Stimulated activated effector memory CD8-positive, alpha-beta T cell treated with anti-CD3 and anti-CD28 coated beads, Interleukin-12 subunit alpha, Interleukin-12 subunit beta, amount 100 ng/mL, for 72 hours (primary cell): ENCODE data around the gene TYK2.
"Not testable (repeated sequence)": the region's sequence is repeated elsewhere in the genome, so short reads cannot be mapped to it uniquely, and the experiment has no call there.

ENCODE experiments used
- ATAC-seq: fragments of 150-1000 bp; cut with Tn5 transposase; 2 replicates; pipeline ENCODE4 v1.10.0; 2021
- DNase-seq, 2 donors: peaks; one replicate each; pipeline ENCODE4 v3.0.0; 2021 to 2022; ENCODE audit warnings: low spot score in 2 of 2
- H3K27ac Mint-ChIP-seq: one replicate; pipeline ENCODE4 v1.8.0; 2022; ENCODE audit warnings: mild to moderate bottlenecking, mixed read lengths
- H3K36me3 Mint-ChIP-seq: one replicate; pipeline ENCODE4 v1.8.0; 2022; ENCODE audit warnings: mild to moderate bottlenecking, mixed read lengths
- H3K4me1 Mint-ChIP-seq: one replicate; pipeline ENCODE4 v1.8.0; 2022; ENCODE audit warnings: mixed read lengths
- H3K4me3 Mint-ChIP-seq: one replicate; pipeline ENCODE4 v1.8.0; 2022; ENCODE audit warnings: mild to moderate bottlenecking, mixed read lengths
- H3K9me3 Mint-ChIP-seq: one replicate; pipeline ENCODE4 v1.8.0; 2022; ENCODE audit warnings: mixed read lengths

TYK2 gene

DNA sequence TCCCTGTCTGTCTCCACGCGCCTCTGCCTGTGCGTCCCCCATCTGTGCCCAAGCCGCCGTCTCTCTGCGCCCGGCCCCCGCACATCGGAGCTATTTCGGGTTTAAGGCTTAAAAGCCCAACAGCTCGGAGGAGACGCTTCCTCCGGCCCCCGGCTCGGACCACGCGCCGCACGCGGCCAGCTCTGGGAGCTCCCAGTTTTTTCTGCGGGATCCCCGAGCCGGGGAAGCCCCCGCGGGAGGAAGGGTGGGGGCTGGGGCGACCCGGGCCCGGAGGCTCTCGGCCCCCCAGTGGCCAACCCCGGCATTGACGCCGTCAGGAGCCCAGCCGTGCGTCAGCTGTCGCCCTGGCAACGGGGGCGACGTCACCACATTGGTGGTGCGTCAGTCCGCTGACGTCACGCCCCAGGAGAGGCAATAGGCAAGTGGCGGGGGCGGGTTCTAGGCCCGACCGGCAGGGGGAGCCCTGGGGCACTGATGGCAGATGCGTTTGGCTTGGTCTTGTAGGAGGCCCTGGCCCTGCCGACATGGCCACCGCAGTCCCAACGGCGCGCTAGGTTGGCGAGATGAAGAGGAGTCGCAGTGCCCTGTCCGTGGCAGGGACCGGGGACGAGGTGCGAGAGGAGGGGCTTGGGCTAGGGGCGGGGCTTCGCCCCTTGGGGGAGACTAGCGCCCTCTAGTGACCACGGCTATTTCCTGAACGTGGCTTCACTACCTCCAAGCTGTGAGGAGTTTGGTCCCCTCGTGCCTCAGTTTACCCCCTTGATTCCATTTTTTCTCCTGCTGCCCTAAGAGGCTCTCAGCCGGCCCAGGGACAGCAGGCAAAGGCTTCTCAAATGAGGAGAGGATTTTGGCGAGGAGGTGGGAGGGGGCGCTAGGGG, 36.2 kb upstream of the TYK2 start:
- peaks cover 40% of the 10 kb centered on the region for H3K36me3 Mint-ChIP-seq
- DNase-seq (peak; percentile 98 to 99), ATAC-seq (peak; percentile 69)
- peaks cover 54% of the 10 kb centered on the region for H3K4me1 Mint-ChIP-seq
- H3K4me3 Mint-ChIP-seq: peak overlapping the region; percentile 65
- no peaks in the 10 kb centered on the region for H3K9me3 Mint-ChIP-seq
- peak overlapping the region; percentile 92 for H3K27ac Mint-ChIP-seq

DNA sequence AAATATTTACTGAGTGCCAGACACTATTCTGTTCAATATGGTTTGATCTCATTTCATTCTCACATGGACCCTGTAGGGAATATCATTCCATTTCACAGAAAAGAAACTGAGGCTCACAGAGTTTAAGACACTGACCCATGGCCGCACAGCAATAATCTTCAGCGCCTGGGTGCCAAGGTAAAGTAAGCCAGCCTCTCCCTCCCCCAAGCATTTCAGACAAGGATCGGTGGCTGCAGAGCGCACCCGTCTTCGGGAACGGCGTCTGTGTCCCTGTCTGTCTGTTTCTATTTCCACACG, 35.7 kb upstream of the TYK2 start:
- Mint-ChIP-seq H3K4me1 (peaks cover 55% of the 10 kb centered on the region), H3K36me3 (peaks cover 37% of the 10 kb centered on the region), H3K27ac (peak overlapping the region; percentile 92), H3K9me3 (no peaks in the 10 kb centered on the region), H3K4me3 (peak overlapping the region; percentile 65)
- DNase-seq: no peak
- ATAC-seq: no peak

DNA sequence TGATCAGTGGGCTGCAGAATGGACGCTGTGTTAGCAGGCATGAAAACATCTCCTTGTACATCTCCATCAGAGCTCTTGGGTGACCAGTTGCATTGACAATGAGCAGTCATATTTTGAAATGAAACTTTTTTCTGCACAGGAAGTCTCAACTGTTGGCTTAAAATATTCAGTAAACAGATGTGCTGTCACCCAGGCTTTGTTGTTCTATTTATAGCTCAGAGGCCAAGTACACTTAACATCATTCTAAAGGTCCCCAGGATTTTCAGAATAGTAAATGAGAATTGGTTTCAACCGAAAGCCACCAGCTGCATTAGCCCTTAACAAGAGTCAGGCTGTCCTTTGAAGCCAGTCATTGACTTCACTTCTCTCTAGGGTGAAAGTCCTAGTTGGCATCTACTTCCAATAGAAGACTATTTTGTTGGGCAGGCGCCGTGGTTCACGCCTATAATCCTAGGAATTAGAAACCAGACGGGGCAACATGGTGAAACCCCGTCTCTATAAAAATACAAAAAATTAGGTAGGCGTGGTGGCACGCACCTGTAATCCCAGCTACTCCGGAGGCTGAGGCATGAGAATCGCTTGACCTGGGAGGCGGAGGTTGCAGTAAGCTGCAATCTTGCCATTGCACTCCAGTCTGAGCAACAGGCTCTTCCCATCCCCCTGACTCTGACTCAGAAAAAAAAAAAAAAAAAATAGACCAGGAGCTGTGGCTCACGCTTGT, 32.0 kb upstream of the TYK2 start:
- H3K4me1 Mint-ChIP-seq: peaks cover 69% of the 10 kb centered on the region
- H3K9me3 Mint-ChIP-seq: no peaks in the 10 kb centered on the region
- peak overlapping the region; percentile 91 for H3K27ac Mint-ChIP-seq
- H3K4me3 Mint-ChIP-seq: peak overlapping the region; percentile 96
- ATAC-seq (peak; percentile 74), DNase-seq (peak in 1 of 2 donors; percentile 62)
- H3K36me3 Mint-ChIP-seq: peaks cover 29% of the 10 kb centered on the region

DNA sequence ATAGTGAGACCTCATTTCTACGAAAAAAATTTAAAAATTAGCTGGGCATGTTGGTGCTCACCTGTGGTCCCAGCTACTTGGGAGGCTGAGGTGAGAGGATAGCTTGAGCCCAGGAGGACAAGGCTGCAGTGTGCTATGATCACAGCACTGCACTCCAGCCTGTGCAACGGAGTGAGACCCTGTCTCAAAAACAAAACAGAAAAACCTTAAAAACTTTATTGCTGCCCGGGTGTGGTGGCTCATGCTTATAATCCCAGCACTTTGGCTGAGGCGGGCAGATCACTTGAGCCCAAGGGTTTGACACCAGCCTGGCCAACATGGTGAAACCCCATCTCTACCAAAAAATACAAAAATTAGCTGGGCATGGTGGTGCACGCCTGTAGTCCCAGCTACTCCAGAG, 30.9 kb upstream of the TYK2 start:
- peak overlapping the region; percentile 96 for H3K4me3 Mint-ChIP-seq
- peak overlapping the region; percentile 91 for H3K27ac Mint-ChIP-seq
- ATAC-seq, DNase-seq, H3K9me3 Mint-ChIP-seq: not testable (repeated sequence)
- H3K4me1 Mint-ChIP-seq: peaks cover 69% of the 10 kb centered on the region
- peaks cover 27% of the 10 kb centered on the region for H3K36me3 Mint-ChIP-seq

DNA sequence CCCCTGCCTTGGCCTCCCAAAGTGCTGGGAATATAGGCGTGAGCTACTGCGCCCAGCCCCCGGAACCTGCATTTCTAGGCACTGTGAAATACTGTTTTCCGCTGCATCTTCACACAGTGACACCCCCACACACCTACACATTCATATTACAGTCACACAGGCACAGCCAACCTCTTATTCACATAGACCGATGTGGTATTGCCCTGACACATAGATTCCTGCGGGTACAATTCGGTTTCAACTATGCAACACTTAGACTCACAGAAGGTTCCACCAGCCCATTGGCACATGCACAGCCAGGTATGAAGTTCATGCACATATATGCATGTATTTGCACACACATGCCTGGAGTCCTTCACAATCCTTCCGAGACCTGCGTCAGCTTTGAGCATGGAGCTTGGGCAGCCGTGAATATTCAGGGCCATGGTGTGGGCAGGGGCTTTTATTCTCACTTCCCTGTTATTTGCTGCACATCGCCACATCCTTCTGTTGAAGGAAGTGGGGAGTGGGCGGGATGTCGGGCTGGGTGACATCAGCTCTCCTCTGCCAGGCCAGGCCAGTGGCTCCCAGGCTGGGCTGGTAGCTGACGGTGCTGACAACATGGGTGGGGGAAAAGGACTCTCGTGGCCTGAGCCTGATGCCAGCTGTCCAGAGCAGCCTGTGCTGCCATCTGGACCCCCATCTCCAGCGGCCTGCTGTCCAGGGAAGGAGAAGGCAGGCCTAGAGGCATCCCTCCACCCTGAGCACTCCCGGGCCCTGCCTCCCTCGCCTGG, 28.3 kb upstream of the TYK2 start:
- H3K27ac Mint-ChIP-seq: peak overlapping the region; percentile 94
- peak overlapping the region; percentile 96 for H3K4me3 Mint-ChIP-seq
- H3K9me3 Mint-ChIP-seq: no peaks in the 10 kb centered on the region
- peaks cover 47% of the 10 kb centered on the region for H3K36me3 Mint-ChIP-seq
- peaks cover 73% of the 10 kb centered on the region for H3K4me1 Mint-ChIP-seq
- ATAC-seq (peak; percentile 79), DNase-seq (peak; percentile 52 to 85)

DNA sequence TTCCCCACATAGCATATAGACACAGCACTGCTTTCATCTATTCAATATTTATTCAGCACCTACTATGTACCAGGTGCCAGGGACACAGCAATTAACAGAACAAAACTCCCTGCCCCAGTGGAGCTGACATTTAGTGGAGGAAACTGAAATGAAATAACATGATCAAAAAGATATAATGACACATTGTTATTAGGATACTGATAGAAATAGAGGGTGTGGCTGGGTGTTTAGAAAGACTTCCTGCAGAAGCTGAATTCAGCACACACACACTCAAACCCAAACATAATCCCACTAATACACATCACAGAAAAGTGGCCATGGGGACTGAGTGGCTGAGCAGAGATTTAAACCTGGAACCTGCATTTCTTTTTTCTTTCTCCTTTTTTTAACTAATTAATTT, 26.7 kb upstream of the TYK2 start:
- H3K36me3 Mint-ChIP-seq: peaks cover 56% of the 10 kb centered on the region
- peak overlapping the region; percentile 54 for H3K27ac Mint-ChIP-seq
- DNase-seq (no peak), ATAC-seq (no peak)
- peak overlapping the region; percentile 96 for H3K4me3 Mint-ChIP-seq
- H3K9me3 Mint-ChIP-seq: no peaks in the 10 kb centered on the region
- peaks cover 80% of the 10 kb centered on the region for H3K4me1 Mint-ChIP-seq

DNA sequence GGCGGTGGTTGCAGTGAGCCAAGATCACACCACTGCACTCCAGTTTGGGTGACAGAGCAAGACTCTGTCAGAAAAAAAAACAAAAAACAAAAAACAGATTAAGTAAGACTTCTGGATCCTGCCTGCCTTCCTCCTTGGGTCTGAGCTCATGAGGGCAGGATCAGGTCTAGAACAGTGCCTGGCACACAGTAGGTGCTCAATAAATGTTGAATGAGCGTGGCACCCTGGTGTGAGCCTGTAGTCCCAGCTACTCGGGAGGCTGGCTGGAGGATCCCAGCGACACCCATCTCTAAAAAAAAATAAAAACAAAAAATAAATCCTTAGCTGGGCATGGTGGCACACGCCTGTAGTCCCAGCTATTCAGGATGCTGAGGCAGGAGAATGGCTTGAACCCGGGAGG, 25.8 kb upstream of the TYK2 start:
- DNase-seq (no peak), ATAC-seq (no peak)
- peaks cover 59% of the 10 kb centered on the region for H3K36me3 Mint-ChIP-seq
- no peaks in the 10 kb centered on the region for H3K9me3 Mint-ChIP-seq
- H3K4me1 Mint-ChIP-seq: peaks cover 80% of the 10 kb centered on the region
- H3K27ac Mint-ChIP-seq: peak overlapping the region; percentile 94
- peak overlapping the region; percentile 96 for H3K4me3 Mint-ChIP-seq

DNA sequence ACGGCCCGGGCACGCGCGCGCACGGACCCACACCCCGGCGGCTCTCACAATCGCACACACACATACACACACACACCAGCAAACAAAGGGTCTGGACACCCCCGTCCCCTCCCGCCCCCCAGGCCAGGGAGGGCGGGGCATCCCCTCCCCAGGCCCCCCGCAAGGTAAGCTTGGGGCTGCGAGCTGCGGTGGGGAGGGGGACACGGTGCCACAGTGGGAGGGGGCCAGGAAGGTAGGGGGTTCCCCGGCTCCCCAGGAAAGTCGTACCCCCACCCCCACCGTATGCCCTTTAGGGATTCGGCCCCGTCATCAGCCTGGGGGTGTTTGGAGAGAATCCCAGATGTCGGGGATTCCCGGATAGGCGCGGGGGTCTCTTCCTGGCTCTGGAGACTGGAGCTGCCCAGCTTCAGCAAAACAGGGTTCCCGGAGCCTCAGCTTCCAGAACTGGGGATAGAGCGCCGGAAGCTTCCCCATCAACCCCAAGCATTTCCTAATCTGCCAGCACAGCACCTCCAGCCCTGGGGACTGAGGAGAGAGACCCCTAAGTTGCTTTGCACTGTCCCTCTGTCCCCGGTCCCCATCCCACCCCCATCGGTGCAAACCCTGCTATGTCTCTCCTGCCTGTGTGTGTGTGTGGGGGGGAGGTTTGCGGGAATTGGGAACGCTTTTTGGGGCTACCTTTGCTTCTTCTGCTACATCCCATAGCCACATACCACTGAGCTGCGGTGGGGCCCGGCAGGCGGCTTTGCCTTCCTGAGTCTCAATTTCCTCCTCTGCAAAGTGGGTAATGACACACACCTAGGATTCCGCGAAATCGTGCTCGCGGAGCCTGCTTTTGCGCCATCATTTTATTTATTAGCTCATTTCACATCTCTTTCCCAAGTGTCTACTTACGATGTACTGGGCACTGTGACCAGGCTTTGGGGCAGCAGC, 24.8 kb upstream of the TYK2 start:
- H3K4me1 Mint-ChIP-seq: peaks cover 77% of the 10 kb centered on the region
- no peaks in the 10 kb centered on the region for H3K9me3 Mint-ChIP-seq
- DNase-seq (peak in 1 of 2 donors; percentile 70), ATAC-seq (no peak)
- peaks cover 70% of the 10 kb centered on the region for H3K36me3 Mint-ChIP-seq
- H3K27ac Mint-ChIP-seq: peak overlapping the region; percentile 94
- H3K4me3 Mint-ChIP-seq: peak overlapping the region; percentile 96

DNA sequence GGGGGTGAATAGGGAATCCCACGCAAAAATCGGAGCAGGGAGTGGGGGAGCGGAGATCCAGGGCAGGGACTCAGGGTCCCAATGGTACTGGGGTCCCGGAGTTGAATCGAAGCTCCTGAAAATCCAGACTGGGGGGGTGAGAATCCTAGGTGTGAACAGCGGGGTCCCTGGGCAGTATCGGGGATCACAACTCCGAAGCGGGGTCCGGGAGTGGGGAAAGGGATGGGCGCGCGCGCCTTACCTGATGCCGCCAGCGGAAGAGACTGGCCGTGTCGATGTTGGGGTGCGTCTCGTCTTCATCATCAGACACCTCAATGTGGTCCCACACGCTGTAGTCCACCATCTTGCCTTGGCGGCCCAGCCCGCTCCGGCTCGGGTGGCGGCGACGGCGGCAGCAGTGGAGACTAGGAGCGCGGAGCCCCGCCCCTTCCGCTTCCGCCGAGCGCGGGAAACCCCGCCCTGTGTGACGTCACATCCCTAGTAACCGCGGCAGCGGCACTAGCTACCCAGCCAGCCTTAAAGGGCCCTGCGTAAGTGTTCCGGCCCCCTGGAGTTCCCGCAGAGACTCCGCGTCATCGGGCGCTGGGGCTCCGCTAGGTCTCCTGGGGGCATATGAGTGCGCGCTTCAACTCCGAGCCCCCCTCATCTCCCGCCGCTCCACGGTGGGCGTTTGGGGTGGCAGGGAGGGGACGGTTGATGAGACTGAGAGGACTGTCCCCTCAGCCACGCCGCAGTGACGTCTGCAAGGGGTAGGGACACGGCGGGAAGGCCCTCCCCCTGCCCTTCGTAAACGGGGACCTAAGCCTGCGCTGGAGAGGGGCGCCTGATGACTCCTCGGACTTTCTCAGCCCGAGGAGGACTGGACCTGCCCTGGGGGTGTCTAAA, 23.0 kb upstream of the TYK2 start, which contains the start of gene CDC37:
TSS of gene CDC37 (minus strand) at position 406 of the 885 bp plus-strand sequence. CDS start at position 343, 63 bp downstream.
- Mint-ChIP-seq H3K27ac (peak within 1 kb of the TSS; percentile 94), H3K9me3 (no peaks in the 10 kb centered on the region), H3K4me1 (peaks cover 66% of the 10 kb centered on the region), H3K4me3 (peak within 1 kb of the TSS; percentile 96), H3K36me3 (peaks cover 78% of the 10 kb centered on the region)
- ATAC-seq: peak; percentile 83
- peak; percentile 96 to 99 for DNase-seq

DNA sequence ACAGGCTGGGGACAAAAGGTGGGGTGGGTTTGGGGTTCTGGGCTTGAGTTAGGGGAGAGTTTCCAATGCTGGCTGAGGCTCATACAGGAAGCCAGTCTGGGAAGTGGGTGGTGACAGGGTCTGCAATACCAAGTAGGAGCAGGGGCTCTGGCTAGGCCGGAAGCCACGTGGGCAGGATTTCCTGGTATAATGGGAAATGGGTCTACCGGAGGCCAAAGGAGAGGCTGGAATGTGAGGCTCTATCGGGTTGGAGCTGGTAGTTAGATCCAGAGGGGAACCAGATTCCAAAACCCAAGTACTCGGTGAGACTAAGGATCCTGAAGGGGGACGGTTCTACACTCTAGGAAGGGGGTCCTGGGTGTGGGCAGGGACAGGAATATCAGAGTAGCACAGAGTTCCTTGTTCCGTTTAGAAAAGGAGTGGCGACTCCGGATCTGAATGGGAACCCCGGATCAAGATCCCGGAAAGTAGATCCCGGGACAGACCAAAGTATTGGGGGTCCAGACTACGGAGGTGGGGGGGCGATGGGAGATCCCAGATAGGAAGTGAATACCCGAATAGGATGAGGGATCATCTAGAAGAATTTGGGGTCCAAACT, 22.2 kb upstream of the TYK2 start:
- peak overlapping the region; percentile 94 for H3K27ac Mint-ChIP-seq
- peak overlapping the region; percentile 96 for H3K4me3 Mint-ChIP-seq
- no peaks in the 10 kb centered on the region for H3K9me3 Mint-ChIP-seq
- DNase-seq (no peak), ATAC-seq (no peak)
- H3K36me3 Mint-ChIP-seq: peaks cover 86% of the 10 kb centered on the region
- peaks cover 66% of the 10 kb centered on the region for H3K4me1 Mint-ChIP-seq

DNA sequence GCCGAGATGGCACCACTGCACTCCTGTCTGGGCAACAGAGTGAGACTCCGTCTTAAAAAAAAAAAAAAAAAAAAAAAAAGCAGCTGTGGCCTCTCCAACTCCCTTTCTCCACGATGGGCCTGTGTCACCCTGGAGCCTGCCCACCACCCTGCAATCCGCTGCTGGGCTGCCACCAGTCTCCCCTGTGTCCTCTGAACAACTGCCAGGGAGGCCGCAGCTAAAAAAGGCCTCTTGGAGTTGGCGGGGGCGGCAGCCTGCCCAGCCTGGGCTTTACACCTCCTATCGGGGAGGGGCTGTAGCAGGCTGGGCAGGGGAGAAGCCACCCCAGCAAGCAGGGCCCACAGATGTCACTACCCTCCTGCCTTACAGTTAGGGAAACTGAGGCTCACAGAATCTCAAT, 19.5 kb upstream of the TYK2 start:
- Mint-ChIP-seq H3K9me3 (no peaks in the 10 kb centered on the region), H3K4me3 (peak overlapping the region; percentile 96), H3K27ac (peak overlapping the region; percentile 94), H3K4me1 (peaks cover 58% of the 10 kb centered on the region), H3K36me3 (peaks cover 96% of the 10 kb centered on the region)
- no peak for ATAC-seq
- no peak for DNase-seq

DNA sequence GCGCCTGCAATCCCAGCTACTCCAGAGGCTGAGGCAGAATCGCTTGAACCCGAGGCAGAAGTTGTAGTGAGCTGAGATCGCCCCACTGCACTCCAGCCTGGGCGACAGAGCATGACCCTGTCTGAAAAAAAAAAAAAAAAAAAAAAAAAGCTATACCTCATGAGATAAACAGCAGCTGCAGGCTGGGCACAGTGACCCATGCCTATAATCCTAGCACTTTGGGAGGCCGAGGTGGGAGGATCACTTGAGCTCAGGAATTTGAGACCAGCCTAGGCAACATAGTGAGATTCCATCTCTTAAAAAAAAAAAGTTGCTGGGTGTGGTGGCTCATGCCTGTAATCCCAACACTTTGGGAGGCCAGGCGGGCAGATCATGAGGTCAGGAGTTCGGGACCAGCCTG, 19.0 kb upstream of the TYK2 start:
- Mint-ChIP-seq H3K4me1 (peaks cover 56% of the 10 kb centered on the region), H3K27ac (peak overlapping the region; percentile 94), H3K36me3 (peaks cover 97% of the 10 kb centered on the region)
- ATAC-seq, H3K4me3 Mint-ChIP-seq, DNase-seq, H3K9me3 Mint-ChIP-seq: not testable (repeated sequence)

DNA sequence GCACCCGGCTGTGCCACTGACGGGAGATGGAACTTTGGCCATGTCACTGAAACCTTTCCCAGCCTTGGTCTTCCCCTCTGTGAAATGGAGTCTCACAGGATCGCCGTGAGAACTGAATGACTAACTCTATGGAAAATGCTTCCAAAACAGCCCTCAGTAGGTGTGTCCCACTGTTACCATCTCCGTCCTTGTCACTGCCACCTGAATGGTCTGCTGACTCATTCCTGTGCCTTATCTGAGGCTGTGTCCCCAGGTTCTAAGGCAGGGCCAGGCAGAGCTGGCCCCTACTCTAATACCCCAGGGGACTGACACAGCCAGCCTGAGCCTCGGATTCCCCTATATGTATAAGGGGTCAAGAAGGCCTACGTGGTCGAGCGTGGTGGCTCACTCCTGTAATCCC, 18.4 kb upstream of the TYK2 start:
- ATAC-seq: no peak
- Mint-ChIP-seq H3K36me3 (peaks cover 97% of the 10 kb centered on the region), H3K4me1 (peaks cover 51% of the 10 kb centered on the region), H3K9me3 (no peaks in the 10 kb centered on the region), H3K4me3 (no peak overlapping the region), H3K27ac (peak overlapping the region; percentile 87)
- DNase-seq: no peak
